Measurements from ENCODE around the gene IER5. TPM values are rescaled to one million over a fixed set of nuclear protein-coding genes. Genes with fewer than 3 reads are reported as not detected.

IER5 gene
- total RNA-seq, 6 donors from 2014 or later: 15.0 to 43.6 (median 26.1) TPM

GRCh38 chr1:181094416-181095212 lies 6.1 kb downstream of the IER5 start:
- ATAC-seq (ENCODE audit: low FRiP score in 2 of 2): peak; percentile 27 to 43
- H3K9me3 ChIP-seq: no peaks in the 10 kb centered on the region
- H3K4me1 ChIP-seq: peaks cover 45 to 70% (median 54%) of the 10 kb centered on the region in 4 donors
- H3K27ac ChIP-seq: peak overlapping the region in 1 of 4 donors; percentile 57
- WGBS, 2 donors: 80 to 82% methylated on average over 7 of the region's 7 CpGs
- peaks cover 0 to 15% (median 0%) of the 10 kb centered on the region in 4 donors for H3K36me3 ChIP-seq
- H3K4me3 ChIP-seq: no peak overlapping the region
- DNase-seq: no peak
- no peak for TF ChIP-seq POLR2A (IDR thresholded peaks at IDR 0.05)
- TF ChIP-seq CTCF (IDR thresholded peaks at IDR 0.05): no peak
- TF ChIP-seq EP300 (IDR thresholded peaks at IDR 0.05): no peak
- no peak for TF ChIP-seq POLR2AphosphoS5 (IDR thresholded peaks at IDR 0.05)
- no peaks in the 10 kb centered on the region for H3K27me3 ChIP-seq

GRCh38 chr1:181095260-181095659 lies 6.8 kb downstream of the IER5 start:
- 88 to 89% methylated on average over 8 of the region's 8 CpGs for WGBS, 2 donors
- H3K36me3 ChIP-seq: peaks cover 0 to 15% (median 0%) of the 10 kb centered on the region in 4 donors
- ATAC-seq (ENCODE audit: low FRiP score in 2 of 2) (no peak), DNase-seq (no peak)
- H3K4me3 ChIP-seq: no peak overlapping the region
- no peaks in the 10 kb centered on the region for H3K9me3 ChIP-seq
- H3K4me1 ChIP-seq: peaks cover 47 to 70% (median 56%) of the 10 kb centered on the region in 4 donors
- no peaks in the 10 kb centered on the region for H3K27me3 ChIP-seq
- peak overlapping the region in 1 of 4 donors; percentile 57 for H3K27ac ChIP-seq
- TF ChIP-seq POLR2A (IDR thresholded peaks at IDR 0.05) (no peak), EP300 (IDR thresholded peaks at IDR 0.05) (no peak), POLR2AphosphoS5 (IDR thresholded peaks at IDR 0.05) (no peak), CTCF (IDR thresholded peaks at IDR 0.05) (no peak)

GRCh38 chr1:181095763-181096184 lies 7.3 kb downstream of the IER5 start:
- H3K27ac ChIP-seq: peak overlapping the region; percentile 2 to 57 (median 42)
- no peak for ATAC-seq (ENCODE audit: low FRiP score in 2 of 2)
- no peak overlapping the region for H3K4me3 ChIP-seq
- peaks cover 0 to 15% (median 0%) of the 10 kb centered on the region in 4 donors for H3K36me3 ChIP-seq
- TF ChIP-seq POLR2AphosphoS5 (IDR thresholded peaks at IDR 0.05) (no peak), POLR2A (IDR thresholded peaks at IDR 0.05) (no peak)
- no peaks in the 10 kb centered on the region for H3K27me3 ChIP-seq
- 81 to 83% methylated on average over 5 of the region's 5 CpGs for WGBS, 2 donors
- no peaks in the 10 kb centered on the region for H3K9me3 ChIP-seq
- peaks cover 45 to 68% (median 54%) of the 10 kb centered on the region in 4 donors for H3K4me1 ChIP-seq
- no peak for DNase-seq

- H3K36me3 ChIP-seq: peaks cover 0 to 15% (median 0%) of the 10 kb centered on the region in 4 donors
- DNase-seq: peak in 1 of 2 donors; percentile 25
- no peak overlapping the region for H3K4me3 ChIP-seq
- peak overlapping the region in 3 of 4 donors; percentile 35 to 61 (median 54) for H3K27ac ChIP-seq
- ATAC-seq (ENCODE audit: low FRiP score in 2 of 2): no peak
- H3K4me1 ChIP-seq: peaks cover 44 to 68% (median 51%) of the 10 kb centered on the region in 4 donors
- TF ChIP-seq POLR2AphosphoS5 (IDR thresholded peaks at IDR 0.05): no peak
- TF ChIP-seq EP300 (IDR thresholded peaks at IDR 0.05): no peak
- TF ChIP-seq POLR2A (IDR thresholded peaks at IDR 0.05): no peak
- TF ChIP-seq CTCF (IDR thresholded peaks at IDR 0.05): no peak
- 79 to 91% methylated on average over 7 of the region's 7 CpGs for WGBS, 2 donors
- no peaks in the 10 kb centered on the region for H3K9me3 ChIP-seq
- no peaks in the 10 kb centered on the region for H3K27me3 ChIP-seq
These were observed 8.7 kb downstream of the IER5 start for GRCh38 chr1:181097242-181097641.

GRCh38 chr1:181099152-181100014 lies 10.9 kb downstream of the IER5 start:
- H3K4me1 ChIP-seq: peaks cover 52 to 69% (median 59%) of the 10 kb centered on the region in 4 donors

More at GRCh38 chr1:181099152-181100014, 10.9 kb downstream of the IER5 start:
- 44 to 46% methylated on average over 11 of the region's 11 CpGs for WGBS, 2 donors
- ATAC-seq (ENCODE audit: low FRiP score in 2 of 2) (no peak), DNase-seq (no peak)
- peak overlapping the region in 1 of 4 donors; percentile 30 for H3K27ac ChIP-seq
- no peaks in the 10 kb centered on the region for H3K27me3 ChIP-seq
- TF ChIP-seq POLR2A (IDR thresholded peaks at IDR 0.05): no peak
- no peak for TF ChIP-seq EP300 (IDR thresholded peaks at IDR 0.05)
- TF ChIP-seq POLR2AphosphoS5 (IDR thresholded peaks at IDR 0.05): no peak
- no peak for TF ChIP-seq CTCF (IDR thresholded peaks at IDR 0.05)
- H3K36me3 ChIP-seq: peaks cover 0 to 2% (median 0%) of the 10 kb centered on the region in 4 donors
- no peak overlapping the region for H3K4me3 ChIP-seq
- no peaks in the 10 kb centered on the region for H3K9me3 ChIP-seq
